ENCODE measurements around the gene TECPR2.
"Not testable (repeated sequence)": the region's sequence is repeated elsewhere in the genome, so short reads cannot be mapped to it uniquely, and the experiment has no call there.

Gene TECPR2

GRCh38 chr14:102545461-102546265 lies 182.9 kb downstream of the TECPR2 start:
- DNase-seq (ENCODE audit: insufficient read length), result no peak

GRCh38 chr14:102548616-102549240 lies 186.0 kb downstream of the TECPR2 start:
- DNase-seq (ENCODE audit: insufficient read length) (no peak), FAIRE-seq (no peak)
- TF ChIP-seq POLR2A (IDR thresholded peaks at IDR 0.05; ENCODE audit: low read depth, low read length) (no peak), TAF1 (IDR thresholded peaks at IDR 0.05; ENCODE audit: borderline replicate concordance, low read depth, low read length) (no peak), POLR2AphosphoS5 (IDR thresholded peaks at IDR 0.05; ENCODE audit: low read depth, low read length) (no peak)

More at GRCh38 chr14:102545461-102546265, 182.9 kb downstream of the TECPR2 start:
- FAIRE-seq, result no peak
- TF ChIP-seq POLR2AphosphoS5 (IDR thresholded peaks at IDR 0.05; ENCODE audit: low read depth, low read length), result no peak
- no peak for TF ChIP-seq POLR2A (IDR thresholded peaks at IDR 0.05; ENCODE audit: low read depth, low read length)
- no peak for TF ChIP-seq TAF1 (IDR thresholded peaks at IDR 0.05; ENCODE audit: borderline replicate concordance, low read depth, low read length)

GRCh38 chr14:102550927-102551401 lies 188.2 kb downstream of the TECPR2 start:
- FAIRE-seq; DNase-seq (ENCODE audit: insufficient read length): not testable (repeated sequence)

All from GM12892 (cell line).